Measurements from ENCODE around the gene H2AZ2.
"Not testable (repeated sequence)": the region's sequence is repeated elsewhere in the genome, so short reads cannot be mapped to it uniquely, and the experiment has no call there.

Gene H2AZ2

DNA sequence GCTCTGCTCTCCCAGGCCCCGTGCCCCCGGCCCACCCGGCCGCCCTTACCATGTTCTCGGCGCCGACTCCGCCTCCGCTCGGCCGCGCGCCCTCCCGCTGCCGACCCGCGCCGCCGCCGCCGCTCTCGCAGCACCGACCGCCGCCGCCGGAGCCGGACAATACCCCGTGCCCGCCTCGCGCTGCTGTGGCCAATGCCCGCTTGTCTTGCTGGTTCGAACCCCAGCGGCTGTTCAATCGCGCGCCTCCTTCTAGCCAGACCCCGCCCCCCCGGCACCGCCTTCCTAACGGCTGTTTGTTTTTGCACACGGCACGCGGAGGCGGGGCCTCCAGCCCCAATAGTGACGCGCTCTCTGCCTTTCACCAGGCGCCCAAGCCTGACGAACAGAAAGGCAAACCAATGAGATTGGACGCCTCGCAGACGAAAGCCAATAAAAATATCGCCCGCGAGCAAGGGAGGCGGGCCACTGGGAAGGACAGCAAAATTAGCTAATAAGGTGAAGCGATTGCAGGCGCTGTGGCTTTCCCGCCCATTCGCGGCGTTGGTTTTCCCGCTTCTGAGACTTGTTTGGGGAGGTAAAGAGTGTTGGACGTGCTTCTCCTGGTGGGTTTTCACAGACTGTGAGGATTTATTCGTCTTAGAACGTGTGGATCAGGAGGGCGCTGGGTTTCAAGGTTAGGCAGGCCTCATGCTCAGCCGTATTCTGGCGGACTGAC is at the start of gene H2AZ2:
Gene H2AZ2, minus strand, starts transcription at position 168 of the 715 bp plus-strand sequence. Its CDS starts 116 bp downstream, at position 52.
- peak; percentile 100 for DNase-seq

DNA sequence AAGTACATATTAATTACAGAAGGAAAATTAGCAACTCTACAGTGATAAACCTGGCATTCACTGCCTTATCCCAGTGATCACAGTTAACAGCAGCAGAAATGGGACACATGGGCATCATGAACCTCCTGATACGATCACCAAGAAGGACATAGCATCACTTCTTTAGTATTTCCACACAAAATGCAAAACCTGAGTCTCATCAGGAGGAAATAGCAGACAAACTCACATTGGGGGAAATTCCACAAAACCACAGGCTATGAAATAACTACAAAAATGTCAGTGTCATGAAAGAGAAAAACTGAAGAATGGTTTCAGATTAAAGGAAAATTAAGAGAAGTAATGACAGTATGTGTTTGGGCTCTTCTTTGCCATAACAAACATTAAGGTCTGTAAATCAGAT is 49.4 kb upstream of the H2AZ2 start:
- no peak for DNase-seq

DNA sequence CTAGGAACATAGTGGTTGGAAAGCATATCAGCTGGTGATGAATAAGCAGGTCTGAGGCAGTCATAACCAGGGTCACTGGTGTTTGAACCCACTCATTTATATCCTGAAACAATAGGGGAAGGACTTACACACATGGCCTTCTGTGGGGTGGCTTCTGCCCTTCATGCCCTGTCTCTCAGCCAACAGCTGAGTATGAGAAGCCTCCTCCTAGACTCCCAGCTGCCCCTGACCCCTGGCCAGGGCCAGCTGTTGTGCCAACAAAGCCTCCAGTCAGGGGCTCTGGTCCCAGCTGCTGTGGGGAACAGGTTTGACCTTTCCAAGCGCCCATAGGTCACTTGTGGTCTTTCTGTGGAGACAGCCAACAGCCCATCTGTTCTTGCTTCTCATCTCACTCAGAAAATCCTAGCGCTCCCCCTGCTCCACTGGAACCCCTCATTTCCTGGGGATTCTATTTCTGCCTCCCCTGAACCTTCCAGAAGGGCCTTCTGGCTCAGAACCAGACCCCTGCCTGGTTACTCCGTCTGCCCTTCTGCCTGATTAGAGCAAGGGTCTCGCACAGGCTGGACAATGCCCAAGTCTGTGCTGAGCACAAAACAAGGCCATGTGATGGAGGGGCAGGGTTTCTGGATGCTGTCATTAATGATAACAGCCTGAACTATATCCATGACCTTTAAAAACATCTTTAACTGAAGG is 47.1 kb upstream of the H2AZ2 start:
- no peak for DNase-seq

DNA sequence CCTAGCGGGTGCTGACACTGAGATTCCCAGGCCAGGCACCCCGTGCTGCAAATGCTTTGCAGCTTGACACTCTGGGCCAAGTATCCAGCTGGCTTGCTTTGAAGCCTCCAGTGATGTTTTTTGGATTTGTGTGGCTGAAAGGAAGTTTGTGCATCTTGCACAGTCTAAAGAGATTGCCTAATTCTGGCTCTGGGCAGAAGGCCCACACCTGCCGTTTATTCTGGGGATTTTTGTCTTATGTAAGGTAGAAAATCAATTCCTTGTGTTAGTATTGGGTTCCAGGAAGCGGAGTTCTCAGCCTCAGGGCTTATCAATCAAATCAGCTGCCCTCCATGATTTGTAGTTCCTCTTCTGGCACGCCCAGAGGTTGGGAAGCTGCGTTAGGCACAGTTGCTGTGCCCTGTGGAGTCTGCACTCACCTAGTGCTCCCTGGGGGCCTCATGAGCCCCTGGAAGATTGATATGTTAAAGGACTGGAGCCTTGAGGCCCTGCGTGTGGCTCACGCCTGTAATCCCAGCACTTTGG is 45.9 kb upstream of the H2AZ2 start:
- DNase-seq: no peak

DNA sequence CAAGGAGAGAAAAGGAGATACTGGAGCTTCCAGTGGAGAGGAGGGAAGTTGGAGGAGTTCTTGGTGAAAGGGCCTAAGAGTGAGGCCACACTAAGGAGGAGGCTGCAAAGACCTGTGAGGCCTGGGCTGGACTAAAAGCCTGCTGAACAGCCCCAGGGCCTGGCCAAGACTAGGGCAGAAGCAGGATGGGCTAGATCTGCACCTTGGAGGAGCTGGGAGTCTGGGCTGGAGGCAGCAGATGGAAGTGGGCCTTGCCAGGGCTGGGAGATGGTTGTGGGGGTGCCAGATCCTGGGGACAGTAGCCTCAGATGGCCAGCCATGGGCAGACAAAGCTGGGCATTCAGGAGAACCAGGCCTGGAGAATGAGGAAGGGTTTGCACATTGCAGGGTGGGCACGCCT is 43.9 kb upstream of the H2AZ2 start:
- no peak for DNase-seq

- no peak for DNase-seq
Measured at GRCh38 chr7:44891372-44891771, 43.5 kb upstream of the H2AZ2 start.

- DNase-seq: no peak
Measured at GRCh38 chr7:44889086-44889781, 41.3 kb upstream of the H2AZ2 start.

- no peak for DNase-seq
Measured at GRCh38 chr7:44887293-44887692, 39.4 kb upstream of the H2AZ2 start.

GRCh38 chr7:44885394-44886317 is 37.8 kb upstream of the H2AZ2 start, which contains the start of gene PURB:
PURB (minus strand) TSS chr7:44885530; CDS start chr7:44885348, 182 bp downstream.
- DNase-seq: peak; percentile 96 to 97

DNA sequence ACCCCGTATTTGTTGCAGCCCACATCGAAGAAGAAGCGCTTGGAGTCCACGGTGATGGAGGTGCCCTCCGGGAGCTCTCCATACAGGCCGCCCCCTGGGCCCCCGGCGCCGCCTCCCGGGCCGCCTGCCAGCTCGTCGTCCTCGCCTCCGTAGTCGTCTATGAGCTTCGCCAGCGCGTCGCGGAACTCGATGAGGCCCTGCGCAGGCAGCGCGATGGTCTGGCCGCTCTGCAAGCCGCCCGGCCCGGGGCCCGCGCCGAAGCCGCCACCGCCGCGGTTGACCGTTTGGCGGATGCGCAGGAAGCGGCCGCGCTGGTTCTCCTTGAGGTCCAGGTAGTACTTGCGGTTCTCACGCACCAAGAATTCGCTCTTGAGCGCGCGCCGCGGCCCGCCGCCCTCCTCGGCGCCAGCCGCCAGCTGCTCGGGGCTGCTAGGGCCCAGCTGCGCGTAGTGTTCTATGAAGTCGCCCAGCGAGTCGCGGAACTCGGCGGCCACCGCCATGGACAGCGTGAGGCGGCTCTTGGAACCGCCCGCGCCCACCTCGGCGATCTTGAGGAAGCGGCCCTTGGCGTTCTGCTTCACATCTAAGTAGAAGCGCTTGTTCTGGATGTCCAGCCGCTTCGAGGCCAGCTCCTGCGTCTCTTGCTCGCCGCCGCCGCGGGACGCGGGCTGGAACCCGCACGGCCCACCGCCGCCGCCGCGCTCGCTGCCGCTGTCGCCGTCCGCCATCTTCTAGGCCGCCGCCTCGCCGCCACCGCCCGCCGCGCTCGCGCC is 36.9 kb upstream of the H2AZ2 start:
- peak; percentile 50 to 60 for DNase-seq

- no peak for DNase-seq
Measured at GRCh38 chr7:44883961-44884620, 36.2 kb upstream of the H2AZ2 start.

DNA sequence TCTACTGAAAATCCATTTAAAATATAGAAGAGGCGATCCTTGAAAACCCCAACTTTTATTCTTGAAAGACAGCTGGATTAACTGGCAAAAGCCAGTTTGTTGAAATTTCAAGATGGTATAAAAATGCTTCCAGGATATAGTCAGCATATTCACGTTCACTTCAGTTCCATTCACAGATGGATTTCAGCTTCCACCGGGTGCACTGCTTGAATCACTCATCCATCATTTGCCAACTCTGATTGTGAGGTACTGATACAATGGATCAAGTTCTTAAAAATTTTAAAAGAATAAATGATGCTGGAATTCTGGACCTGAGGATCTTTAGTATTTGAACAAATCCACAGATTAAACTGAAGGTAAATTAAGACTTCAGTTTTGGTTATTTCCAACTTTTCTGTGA is 35.0 kb upstream of the H2AZ2 start:
- no peak for DNase-seq

DNA sequence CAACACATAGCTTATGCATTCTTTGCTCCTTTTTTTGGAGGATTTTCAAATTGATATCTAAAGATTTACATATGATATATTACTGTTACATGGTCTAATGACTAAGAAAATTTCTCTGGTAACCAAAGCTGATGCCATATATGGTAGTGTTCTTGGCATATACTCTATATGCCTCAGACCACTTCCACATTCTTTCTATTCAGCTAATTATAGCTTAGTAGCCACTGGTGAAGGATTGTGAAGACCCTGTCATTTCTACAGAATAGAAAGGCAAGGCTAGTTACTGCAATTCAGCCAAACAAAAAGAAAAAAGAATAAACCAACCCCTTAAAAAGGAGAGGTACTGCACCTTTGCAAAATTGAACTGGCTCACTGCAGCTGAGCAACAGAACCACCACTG is 33.7 kb upstream of the H2AZ2 start:
- peak; percentile 86 to 92 for DNase-seq

- DNase-seq: no peak
Measured at GRCh38 chr7:44881066-44881600, 33.2 kb upstream of the H2AZ2 start.

DNA sequence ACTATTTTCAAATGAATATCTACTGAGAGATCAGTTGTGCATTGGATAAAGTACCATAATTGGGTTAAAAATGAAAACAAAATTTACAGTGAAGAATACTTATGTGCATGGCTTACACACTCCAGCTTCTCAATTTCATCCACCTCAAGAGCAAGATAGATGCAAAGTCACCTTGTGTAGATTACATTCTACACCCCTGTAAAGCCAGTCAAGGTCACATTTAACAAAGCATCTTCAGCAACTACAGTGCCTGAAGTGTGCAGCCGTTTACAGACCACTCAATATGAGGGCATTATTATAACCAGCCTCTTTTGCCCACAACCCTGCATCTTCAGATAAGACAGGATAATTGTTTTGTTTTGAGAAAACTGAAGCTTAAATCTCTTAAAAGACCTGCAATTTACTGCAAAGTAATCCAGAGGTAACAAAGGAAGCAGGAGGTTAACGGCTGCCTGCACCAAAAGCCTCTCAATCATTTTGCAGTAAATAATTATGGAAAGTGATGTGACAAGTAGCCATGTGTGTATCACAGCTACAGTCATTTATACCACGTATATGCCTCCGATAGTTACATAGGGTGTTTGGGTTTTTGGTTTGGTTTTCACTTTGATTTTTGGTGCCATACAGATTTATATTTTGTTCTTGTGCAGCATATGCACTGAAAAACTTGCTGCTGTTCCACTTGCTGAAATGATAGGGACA is 32.6 kb upstream of the H2AZ2 start:
- no peak for DNase-seq

- DNase-seq: no peak
Measured at GRCh38 chr7:44876393-44876792, 28.5 kb upstream of the H2AZ2 start.

DNA sequence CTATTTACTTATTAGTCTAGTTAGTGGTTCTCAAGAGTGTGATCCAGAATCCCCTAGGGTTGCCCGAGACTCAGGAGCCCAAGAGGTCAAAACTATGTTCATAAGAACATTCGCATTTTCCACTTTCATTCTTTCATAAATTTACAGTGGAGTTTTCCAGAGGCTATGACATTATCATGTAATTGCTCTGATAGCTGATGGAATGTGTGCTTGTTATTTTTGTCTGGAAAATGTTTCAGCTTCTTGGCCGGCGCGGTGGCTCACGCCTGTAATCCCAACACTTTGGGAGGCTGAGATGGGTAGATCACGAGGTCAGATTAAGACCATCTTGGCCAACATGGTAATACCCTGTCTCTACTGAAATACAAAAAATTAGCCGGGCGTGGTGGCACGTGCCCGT is 27.4 kb upstream of the H2AZ2 start:
- DNase-seq: no peak

DNA sequence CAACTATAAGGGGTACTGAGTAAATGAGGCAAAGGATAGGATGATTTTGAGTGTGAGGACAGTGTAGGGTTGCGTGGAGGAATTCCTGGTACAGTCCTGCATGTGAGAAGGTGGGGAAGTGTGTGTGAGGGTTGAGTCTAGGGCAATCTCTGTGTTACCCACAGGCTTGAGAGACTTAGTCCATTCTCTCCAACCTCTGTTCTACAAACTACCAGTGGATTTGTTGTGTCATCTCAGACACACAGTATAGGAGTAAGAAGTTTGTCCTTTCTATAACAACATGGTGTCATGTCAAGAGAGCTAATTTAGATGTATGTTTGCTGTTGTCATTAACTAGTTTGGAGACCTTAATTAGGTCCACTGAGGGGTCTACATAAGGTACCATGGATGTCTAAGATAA is 24.9 kb upstream of the H2AZ2 start:
- no peak for DNase-seq

DNA sequence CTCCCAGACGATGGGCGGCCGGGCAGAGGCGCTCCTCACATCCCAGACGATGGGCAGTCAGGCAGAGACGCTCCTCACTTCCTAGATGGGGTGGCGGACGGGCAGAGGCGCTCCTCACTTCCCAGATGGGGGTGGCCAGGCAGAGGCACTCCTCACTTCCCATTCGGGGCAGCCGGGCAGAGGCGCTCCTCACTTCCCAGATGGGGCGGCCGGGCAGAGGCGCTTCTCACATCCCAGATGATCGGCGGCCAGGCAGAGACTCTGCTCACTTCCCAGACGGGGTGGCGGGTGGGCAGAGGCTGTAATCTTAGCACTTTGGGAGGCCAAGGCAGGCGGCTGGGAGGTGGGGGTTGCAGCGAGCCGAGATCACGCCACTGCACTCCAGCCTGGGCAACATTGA is 24.0 kb upstream of the H2AZ2 start:
- not testable (repeated sequence) for DNase-seq

GRCh38 chr7:44870780-44871179 is 22.9 kb upstream of the H2AZ2 start:
- DNase-seq: not testable (repeated sequence)
